T-helper 2 cell treated with Interferon-gamma antibody and Interleukin-4, amounts not matched to agents 100 ng/mL and 5 ng/mL, for 36 hours (primary cell): ENCODE data around the gene ANK3. TPM values are rescaled to one million over a fixed set of nuclear protein-coding genes. Genes with fewer than 3 reads are reported as not detected.

Experiments used
- intact Hi-C: fragments of 100-400 bp; cut with micrococcal nuclease; formaldehyde crosslinking; loops from one replicate; pipeline ENCODE4 v1.15.1; 2023
- total RNA-seq: library from RNA; stranded (reverse); gene quantifications from 2 replicates; pipeline ENCODE4 v1.2.3, GENCODE V29; 2022

The ANK3 gene
- total RNA-seq, 1 donor from 2014 or later: 14.7 TPM

DNA sequence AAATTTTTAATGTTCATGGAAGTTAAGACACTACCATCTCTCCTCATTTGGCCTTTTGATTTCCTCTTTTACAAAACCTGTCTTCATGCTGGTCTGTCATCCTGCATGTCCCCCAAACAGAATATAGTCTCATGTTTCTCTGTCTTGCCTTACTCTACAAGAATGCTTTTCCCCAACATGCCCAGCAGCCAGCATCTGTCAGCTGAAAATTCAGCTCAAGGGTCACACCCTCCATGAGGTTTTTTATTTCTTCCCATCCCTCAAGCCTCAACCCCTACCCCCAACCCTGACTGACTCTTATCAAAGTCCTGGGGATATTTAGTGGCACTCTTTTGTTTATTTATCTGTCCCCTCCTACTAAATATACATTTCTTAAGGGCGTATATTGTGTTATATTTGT, 202.0 kb downstream of the ANK3 start:
- intact Hi-C loops: no loop called here

DNA sequence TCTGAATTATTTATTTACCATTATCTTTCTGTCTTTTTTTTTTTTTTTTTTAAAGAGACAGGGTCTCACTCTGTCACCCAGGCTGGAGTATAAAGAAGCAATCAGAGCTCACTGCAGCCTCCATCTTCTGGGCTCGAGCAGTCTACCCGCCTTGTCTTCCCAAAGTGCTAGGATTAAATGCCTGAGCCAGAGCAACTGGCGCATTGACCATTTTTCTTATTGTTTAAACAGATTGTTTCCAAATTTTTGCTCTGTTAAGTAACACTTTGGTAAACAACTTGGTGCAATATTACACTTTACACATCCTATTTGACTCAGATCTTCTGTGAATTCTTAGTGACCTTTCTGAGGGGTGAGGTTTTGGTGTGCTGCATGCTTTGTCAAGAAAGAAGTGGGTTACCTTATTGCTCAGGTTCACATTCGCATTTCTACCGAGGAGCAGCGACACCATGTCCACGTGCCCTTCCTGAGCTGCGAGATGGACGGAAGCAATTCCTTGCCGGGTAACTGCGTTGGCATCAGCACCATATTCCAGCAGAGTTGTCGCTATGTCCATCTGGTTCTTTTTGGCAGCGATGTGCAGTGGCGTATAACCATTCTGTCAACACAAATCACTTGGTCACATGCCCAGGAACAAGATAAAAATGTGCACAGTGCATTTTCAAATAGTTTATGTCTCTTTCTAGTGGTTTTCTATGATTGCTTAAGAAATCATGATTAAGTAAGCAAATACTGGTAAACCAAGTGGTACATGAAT, 203.2 kb downstream of the ANK3 start:
- intact Hi-C loops: no loop called here

DNA sequence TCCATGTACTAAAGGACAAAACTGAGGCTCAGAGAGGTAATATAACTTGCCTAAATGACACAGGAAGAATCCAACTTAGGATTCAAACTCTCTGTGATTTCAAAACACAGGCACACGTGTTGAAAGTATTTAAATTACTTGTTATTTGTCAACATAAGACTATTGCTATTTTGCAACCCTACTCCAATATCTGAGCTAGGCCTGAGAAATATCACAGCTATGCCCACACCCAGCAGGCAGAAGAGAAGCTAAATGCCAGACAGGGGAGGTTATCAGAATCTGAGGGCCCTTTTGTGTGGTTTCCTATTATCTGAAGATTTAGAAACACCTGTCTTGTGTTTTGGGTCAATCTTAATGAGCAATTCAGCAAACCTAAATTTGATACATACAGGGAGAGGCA, 204.3 kb downstream of the ANK3 start:
- intact Hi-C loops: no loop called here

DNA sequence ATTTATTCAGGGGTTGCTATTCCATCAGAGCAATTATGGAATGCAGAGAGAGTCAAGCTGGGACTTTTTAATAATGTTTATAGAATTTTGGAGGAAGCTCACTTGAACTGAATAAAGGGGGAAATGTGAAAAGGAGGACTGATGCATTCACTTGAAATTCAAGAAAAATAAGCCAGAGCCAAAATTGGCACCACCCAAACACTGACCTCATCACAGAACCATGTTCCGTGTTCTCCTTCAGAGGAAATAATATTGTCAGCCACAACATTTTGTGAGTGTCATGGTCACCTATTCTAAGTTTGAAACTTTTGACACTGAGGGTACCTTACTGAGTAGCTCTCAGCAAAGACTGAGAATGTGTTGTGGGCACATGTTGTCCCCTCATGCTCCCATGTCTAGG, 207.0 kb downstream of the ANK3 start:
- intact Hi-C loops: no loop called here

DNA sequence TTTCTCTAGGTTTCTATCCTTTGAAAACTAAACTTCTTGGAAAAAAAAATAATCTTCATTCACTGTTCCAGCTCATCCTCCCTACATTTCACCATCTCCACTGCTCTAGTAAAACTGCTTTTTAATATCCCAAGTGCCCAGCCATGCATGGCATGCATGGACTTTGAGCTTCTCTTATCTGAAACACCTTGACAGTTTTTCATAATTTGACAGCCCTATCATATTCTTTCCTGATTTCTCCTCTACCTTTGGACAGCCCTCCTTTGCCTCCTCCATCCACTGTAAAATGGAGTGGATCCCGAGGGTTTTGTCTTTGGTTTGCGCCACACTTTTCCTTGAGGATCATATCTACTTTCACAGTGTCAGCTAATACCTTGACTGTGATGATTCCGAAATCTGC, 212.8 kb downstream of the ANK3 start:
- intact Hi-C loops: no loop called here

DNA sequence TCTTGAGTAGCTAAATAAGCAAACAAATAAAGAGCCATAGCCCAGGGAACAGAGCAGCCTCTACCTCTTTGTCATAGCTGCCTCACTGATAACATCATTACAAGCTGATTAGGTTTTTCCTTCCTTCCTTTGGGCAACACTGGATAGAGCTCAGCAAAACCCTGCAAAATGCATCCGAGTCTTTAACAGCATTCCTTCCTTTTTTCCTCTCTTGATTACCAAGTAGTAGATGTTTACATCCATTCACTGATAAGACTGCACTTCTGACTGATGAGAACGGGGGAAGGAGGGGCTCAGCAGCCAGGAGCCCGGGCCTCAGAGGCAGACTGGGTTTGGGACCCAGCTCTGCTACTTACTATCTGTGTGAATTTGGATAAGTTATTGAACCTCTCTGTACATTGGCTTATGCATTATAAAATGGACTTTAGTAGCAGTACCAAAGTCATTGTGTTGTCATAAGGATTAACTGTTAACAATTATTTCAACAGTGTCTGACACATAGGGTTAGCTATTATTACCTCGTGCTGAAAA, 214.2 kb downstream of the ANK3 start:
- intact Hi-C loops: no loop called here

DNA sequence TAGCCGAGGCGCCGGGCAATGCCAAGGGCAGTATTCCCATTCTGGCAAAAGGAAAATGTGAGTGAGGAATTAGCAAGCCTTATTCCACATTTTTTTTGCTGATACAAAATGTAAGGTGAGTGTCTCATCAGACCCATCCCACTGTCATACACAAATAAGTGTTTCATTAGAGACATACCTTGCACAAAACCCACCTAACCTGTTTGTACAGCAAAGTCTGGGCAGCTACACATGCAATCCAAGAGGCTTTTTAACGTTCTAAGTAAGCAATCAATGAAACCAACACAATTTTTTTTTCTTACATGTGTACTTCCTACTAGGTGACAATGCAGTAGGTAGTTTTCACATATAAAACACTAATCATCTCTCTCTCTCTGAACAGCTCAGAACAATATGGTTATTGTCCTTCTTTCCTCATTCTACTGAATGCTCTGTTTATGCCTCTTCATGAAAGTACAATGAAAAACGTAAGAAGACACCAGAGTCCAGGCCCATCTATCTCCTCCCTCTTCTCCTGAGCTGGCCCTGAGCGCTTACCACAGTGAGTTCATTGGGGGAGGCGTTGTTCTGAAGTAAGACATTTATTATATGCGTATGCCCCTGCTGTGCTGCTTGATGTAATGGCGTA, 217.2 kb downstream of the ANK3 start:
- intact Hi-C loops: no loop called here

DNA sequence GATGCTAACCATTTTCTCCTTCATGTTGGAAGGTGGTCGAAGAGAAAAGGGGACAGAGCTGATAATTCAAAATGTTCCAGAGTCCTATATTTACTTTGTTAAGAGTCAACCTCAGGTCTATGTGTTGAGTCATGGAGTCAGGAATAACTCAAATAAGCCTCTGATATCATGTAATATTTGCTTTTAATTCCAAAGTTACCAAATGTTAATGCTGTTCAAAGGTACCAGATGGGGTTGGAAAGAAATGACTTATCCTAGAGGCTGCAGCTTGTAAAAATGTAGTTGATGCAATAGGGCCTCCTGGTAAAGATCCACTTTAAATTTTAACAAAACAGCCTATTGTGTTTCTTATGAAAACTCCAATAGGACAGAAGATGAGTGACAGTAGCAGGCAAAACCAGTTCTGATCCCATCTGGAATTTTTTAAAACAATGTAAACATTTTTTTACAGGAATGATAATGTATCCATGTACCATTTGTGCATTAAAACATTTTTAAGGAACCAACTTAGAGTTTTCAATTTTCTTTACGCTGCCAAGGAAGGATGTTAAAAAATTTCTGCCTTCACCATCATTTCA, 218.2 kb downstream of the ANK3 start:
- intact Hi-C loops: no loop called here

DNA sequence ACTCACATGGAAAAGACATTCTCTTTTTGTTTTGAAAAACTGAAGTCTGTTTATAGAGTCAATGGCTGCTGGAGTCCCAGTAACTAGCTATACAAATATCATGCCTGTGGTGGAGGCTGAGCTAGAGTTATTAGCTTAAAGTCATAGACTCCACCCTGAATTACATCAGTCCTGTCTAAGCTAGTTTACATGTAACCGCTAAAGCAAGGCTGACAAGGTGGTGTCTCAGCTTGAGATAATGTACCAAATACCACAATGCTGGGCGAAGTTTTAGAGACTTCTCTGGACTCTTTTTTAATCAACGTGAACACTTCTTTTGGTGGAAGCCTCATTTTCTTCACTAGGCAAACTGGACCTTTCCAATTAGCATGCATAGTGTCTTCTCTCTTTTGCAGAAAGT, 219.4 kb downstream of the ANK3 start:
- intact Hi-C loops: no loop called here

DNA sequence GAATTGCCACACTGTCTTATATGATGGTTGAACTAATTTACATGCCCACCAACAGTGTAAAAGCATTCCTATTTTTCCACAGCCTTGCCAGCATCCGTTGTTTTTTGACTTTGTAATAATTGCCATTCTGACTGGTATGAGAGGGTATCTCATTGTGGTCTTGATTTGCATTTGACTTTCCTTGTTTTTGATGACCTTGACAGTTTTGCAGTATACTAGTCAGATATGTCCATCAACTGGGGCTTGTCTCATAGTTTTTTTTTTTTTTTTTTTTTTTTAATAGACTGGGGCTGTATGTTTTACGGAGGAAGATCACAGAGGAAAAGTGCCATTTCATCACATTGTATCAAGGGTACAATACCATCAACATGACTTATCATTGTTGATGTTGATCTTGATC, 220.6 kb downstream of the ANK3 start:
- intact Hi-C loops: no loop called here

DNA sequence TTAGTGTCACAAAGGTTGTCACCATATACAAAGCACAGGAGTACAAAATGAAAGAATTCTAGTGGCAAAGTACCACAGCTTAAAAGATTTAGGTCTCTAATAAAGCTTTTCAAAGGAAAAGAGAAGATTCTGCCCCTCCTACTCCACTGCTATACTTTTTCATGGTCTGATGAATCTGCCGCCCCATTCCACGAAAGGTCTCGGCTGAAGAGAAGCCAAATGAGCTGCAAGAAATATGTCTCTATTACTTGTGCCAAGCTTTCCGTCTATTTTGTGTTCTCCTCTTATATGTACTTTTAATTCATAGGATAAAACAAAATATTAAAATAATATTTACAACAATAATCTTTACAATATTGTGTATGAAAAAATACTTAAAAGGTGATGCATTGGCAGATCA, 222.6 kb downstream of the ANK3 start:
- intact Hi-C loops: no loop called here

DNA sequence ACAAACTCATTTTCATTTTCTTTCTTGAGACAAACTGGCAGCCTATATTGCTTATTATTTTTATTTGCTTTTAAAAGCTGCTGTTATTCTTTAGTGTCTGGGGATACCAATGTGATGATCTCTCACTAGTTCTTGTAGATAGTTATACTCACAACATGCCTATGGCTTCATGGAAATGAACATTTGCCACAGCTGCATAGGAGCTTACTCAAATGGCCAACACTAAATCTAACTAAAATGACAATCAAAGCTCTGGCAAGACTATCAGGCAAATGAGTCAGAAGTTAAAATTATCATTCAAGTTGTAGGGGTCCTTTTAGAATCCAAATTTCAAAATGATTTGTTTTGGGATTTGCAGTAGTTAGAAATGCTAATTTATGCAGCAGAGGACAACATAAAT, 225.9 kb downstream of the ANK3 start:
- intact Hi-C loops: no loop called here

DNA sequence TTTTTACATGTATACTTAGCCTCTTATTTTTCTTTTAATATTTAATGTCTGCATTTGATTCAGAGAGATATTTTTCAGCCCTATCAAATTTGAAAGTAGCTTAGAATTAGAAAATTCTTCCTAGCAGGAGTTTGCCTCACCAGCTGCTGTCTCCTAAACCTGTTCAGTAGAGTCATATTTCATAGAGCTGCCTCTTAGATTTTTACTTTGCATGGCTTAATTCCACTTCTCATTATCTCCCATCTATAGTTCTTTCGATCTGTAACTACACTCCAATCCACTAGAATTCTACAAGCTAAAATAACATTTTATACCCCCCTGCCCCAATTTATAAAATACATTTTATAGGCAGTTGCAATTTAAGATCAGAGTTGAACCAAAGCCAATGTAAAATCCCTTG, 227.0 kb downstream of the ANK3 start:
- intact Hi-C loops: no loop called here

DNA sequence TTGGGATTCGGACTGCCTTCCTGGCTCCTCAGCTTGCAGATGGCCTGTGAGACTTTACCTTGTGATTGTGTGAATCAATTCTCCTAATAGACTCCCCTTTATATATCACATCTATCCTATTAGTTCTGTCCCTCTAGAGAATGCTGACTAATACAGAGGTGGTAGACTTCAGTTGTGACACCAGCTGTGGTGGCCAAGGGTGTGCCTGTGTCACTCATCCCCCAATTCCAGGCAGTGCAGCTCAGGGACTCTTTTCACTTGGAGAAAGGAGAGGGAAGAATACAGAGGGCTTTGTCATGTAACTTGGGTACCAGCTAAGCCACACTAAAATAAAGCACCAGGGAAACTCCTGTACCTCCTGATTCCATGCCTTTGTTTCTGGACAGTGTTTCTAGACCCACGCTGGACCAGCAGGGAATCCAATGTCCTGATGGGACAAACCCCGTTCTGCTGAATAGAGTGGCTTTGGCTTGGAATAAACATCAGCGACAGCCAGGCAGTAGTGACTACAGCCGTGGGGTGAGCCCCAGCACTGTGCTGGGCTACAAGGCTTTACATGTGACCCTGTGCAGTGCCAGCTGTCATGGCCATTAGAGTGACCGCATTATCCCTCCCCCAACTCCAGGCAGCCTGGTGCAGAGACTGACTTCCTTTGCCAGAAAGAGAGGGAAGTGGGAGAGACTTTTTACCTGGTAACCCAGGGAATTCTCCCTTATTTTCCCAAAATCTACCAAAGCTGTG, 233.6 kb downstream of the ANK3 start:
- intact Hi-C loops: no loop called here

DNA sequence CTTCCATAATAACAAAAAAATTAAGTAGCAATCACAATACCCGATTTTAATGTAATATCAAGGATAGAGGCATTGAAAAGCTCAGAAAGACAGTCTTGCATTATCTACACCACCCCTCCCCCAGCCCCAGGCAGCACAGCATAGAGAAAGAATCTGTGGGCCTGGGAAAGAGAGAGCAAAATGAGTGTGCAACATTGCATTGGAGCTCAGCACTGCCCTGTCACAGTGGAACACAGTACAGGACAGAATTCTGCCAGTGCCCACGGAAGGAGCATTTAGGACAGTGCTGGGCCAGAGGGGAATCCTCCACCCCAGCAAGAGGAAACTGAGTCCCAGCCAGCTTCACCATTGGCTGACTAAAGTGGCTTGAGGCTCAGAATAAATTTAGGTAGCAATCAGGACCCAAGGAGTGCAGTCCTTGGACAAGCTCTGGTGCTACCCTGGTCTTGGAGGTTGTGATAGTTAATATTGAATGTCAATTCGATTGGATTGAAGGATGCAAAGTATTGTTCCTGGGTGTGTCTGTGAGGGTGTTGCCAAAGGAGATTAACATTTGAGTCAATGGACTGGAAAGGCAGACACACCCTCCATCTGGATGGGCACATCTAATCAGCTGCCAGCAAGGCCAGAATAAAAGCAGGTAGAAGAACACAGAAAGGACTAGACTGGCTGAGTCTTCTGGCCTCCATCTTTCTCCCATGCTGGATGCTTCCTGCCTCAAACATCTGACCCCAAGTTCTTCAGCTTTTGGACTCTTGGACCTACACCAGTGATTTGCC, 234.4 kb downstream of the ANK3 start:
- intact Hi-C loops: no loop called here

DNA sequence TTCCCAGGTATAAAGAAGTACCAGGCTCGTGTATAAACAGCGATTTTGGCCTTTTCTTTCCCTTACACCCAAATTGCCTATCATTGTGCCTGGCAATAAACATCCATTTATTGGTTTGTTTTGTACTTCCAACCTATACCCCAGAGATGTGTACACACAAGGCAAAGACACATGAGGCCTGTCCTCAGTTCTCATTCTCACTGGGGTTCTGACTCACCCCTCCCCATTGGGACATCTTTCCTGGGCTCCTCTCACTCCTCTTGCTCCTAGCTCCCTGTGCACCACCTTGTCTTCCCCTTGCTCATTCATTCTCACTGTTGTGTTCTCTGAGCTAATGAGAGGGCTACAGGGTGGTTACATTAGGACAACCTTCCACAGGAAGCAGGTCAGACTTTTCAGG, 240.7 kb downstream of the ANK3 start:
- intact Hi-C loops: no loop called here

DNA sequence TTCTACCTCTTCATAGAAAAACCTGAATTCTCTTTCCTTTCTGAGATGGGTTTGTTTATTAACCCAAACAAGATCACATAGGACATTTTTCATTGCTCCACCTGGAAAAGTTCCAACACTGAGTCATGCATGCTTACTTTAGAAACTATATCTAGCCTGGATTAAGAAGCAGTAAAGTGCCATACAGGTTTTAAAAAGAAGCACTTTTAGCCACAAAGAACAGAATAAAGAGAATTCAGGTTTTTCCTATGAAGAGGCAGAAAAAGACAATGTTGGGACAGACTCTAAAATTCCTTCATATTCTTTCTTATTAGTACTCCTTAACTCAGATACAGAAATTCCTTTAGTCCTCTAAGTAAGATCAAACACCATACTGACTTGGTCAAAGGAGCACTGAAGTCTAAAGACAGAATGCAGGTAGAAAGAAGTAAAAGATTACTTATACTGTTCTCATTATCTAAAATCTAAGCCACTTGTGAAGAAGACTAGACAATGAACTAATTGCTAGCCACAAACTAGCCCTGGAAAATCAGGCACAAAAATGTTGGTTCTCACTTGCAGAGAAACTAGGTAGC, 241.3 kb downstream of the ANK3 start:
- intact Hi-C loops: no loop called here

DNA sequence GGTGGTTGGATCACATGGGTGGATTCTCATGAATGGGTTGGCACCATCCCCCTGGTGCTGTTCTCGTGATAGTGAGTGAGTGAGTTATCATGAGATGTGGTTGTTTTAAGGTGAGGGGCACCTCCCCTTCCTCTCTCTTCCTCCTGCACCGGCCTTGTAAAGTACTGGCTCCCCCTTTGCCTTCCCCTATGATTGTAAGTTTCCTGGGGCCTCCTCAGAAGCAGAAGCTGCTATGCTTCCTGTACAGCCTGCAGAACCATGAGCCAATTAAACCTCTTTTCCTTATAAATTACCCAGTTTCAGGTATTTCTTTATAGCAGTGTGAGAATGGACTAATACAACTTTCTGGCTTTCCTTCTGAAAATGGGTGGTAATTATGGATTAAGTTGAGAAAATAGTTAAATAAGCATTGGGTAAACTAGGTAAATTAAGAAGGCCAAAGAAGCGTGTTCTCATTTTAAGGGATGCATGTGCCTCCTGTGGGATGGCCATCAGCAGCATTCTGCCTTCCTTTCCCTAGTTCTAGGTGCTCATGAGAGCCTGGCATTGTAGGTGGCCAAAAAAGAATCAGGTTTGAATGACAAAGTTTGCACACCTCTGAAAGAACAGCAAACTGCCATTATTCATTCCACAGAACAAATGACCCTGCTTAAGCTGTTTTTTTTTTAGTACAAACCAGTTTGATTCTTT, 242.0 kb downstream of the ANK3 start:
- intact Hi-C loops: no loop called here

DNA sequence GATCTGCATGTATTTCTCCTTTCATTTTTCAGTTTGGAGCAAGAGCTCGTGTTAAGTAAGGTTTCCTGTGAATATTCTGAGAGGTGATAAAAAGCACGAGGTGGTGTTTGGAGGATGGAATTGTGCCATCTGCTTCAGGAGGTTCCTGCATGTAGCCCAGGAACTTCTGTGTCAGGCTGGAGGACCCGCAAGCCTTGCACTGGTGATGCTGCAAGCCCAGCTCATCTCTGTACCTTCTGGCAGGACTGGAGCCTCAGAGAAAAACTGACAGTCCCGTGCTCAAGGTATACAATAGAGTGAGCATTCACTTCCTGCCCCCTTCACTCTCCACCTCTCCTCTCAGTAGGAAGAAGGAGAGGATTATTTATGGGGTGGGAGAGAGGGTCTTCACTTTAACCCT, 242.7 kb downstream of the ANK3 start:
- intact Hi-C loops: no loop called here

DNA sequence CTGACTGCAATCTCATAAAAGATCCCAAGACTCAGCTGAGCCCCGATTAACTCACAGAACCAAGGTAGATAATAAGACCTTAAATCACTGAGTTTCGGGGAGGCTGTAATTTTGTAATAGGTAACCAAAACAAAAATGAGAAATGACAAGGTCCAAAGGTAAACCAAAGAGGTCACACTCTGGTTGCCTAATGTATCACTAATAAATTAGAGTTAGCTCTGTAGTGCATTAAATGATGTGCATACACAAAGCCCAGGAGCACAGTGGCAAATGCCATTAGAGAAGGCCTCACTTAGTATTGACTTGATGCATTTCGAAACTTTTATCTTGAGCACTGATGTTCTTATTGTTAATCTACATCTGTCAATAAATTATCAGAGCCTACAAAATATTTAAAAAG, 245.6 kb downstream of the ANK3 start:
- intact Hi-C loops: no loop called here
